Suprapubic skin (tissue), 3 donors: ENCODE data around the gene ZNF555.

Experiments used
- CTCF ChIP-seq, 2 donors: fragments of 200-600 bp in 1 of 2; fragments of 450-650 bp in 1 of 2; sonication (generic) in 1 of 2; IDR thresholded peaks; one replicate each; pipeline ENCODE4 v1.5.1; 2016 to 2019; ENCODE audit warnings: antibody characterized with exemption in 2 of 2, mild to moderate bottlenecking in 1 of 2, moderate library complexity in 1 of 2
- POLR2AphosphoS5 ChIP-seq, 3 donors: sonication (generic); formaldehyde crosslinking; IDR thresholded peaks; one replicate each; pipeline ENCODE4 v1.6.1; 2017; ENCODE audit warnings: antibody characterized with exemption in 3 of 3

GRCh38 chr19:2814426-2814825 lies 26.8 kb upstream of the ZNF555 start:
- no peak for TF ChIP-seq CTCF (IDR thresholded peaks at IDR 0.05)
- TF ChIP-seq POLR2AphosphoS5 (IDR thresholded peaks at IDR 0.05) = no peak
